Measurements from ENCODE around the gene UBE3D. TPM values are rescaled to one million over a fixed set of nuclear protein-coding genes. Genes with fewer than 3 reads are reported as not detected.

UBE3D gene
- total and polyA plus RNA-seq, 2 experiments from 2014 or later, result 7.3 to 11.4 TPM

GRCh38 chr6:83042467-83043053 lies 23.1 kb downstream of the UBE3D start:
- TF ChIP-seq EZH2phosphoT487 (IDR thresholded peaks at IDR 0.05; ENCODE audit: low read depth, severe bottlenecking, unreplicated experiment), result no peak
- no peak for TF ChIP-seq CTCF (IDR thresholded peaks at IDR 0.05; ENCODE audit: poor library complexity)
- no peak for TF ChIP-seq EZH2 (IDR thresholded peaks at IDR 0.05; ENCODE audit: borderline replicate concordance)
- H3K4me1 ChIP-seq (ENCODE audit: insufficient read depth), result no peaks in the 10 kb centered on the region
- H3K9me3 ChIP-seq (ENCODE audit: low read depth), result no peaks in the 10 kb centered on the region
- no peaks in the 10 kb centered on the region for H3K9me2 ChIP-seq (replicated peaks; ENCODE audit: insufficient read depth)
- no peak for DNase-seq (ENCODE audit: low spot score)
- WGBS (ENCODE audit: low lambda C conversion rate, missing lambda C conversion rate), result 75% methylated on average over 4 of the region's 4 CpGs
- no peak overlapping the region for H2AFZ ChIP-seq
- H4K20me1 ChIP-seq (ENCODE audit: insufficient read depth, poor library complexity, severe bottlenecking), result no peaks in the 10 kb centered on the region
- H3K27me3 ChIP-seq, result no peaks in the 10 kb centered on the region
- H3K36me3 ChIP-seq (replicated peaks; ENCODE audit: insufficient read depth, low read depth), result no peaks in the 10 kb centered on the region
- H3K27ac ChIP-seq, result no peak overlapping the region
- no peak overlapping the region for H3K4me3 ChIP-seq
- no peak overlapping the region for H3K4me2 ChIP-seq
- no peaks in the 10 kb centered on the region for H3K79me2 ChIP-seq

- H3K36me3 ChIP-seq (replicated peaks; ENCODE audit: insufficient read depth, low read depth), result no peaks in the 10 kb centered on the region
- no peaks in the 10 kb centered on the region for H3K79me2 ChIP-seq
- DNase-seq (ENCODE audit: low spot score), result no peak
- H3K27me3 ChIP-seq, result no peaks in the 10 kb centered on the region
- no peaks in the 10 kb centered on the region for H4K20me1 ChIP-seq (ENCODE audit: insufficient read depth, poor library complexity, severe bottlenecking)
- H3K27ac ChIP-seq, result no peak overlapping the region
- no peak overlapping the region for H2AFZ ChIP-seq
- TF ChIP-seq CTCF (IDR thresholded peaks at IDR 0.05; ENCODE audit: poor library complexity) (no peak), EZH2 (IDR thresholded peaks at IDR 0.05; ENCODE audit: borderline replicate concordance) (no peak), EZH2phosphoT487 (IDR thresholded peaks at IDR 0.05; ENCODE audit: low read depth, severe bottlenecking, unreplicated experiment) (no peak)
- H3K4me1 ChIP-seq (ENCODE audit: insufficient read depth), result no peaks in the 10 kb centered on the region
- 92% methylated on average over 2 of the region's 2 CpGs for WGBS (ENCODE audit: low lambda C conversion rate, missing lambda C conversion rate)
- no peak overlapping the region for H3K4me3 ChIP-seq
- H3K4me2 ChIP-seq, result no peak overlapping the region
- H3K9me3 ChIP-seq (ENCODE audit: low read depth), result no peaks in the 10 kb centered on the region
- no peaks in the 10 kb centered on the region for H3K9me2 ChIP-seq (replicated peaks; ENCODE audit: insufficient read depth)
These were observed 27.4 kb downstream of the UBE3D start for GRCh38 chr6:83038246-83038645.

GRCh38 chr6:83031689-83032088 lies 34.0 kb downstream of the UBE3D start:
- Histone ChIP-seq H3K79me2 (no peaks in the 10 kb centered on the region), H3K4me2 (no peak overlapping the region), H3K36me3 (replicated peaks; ENCODE audit: insufficient read depth, low read depth) (no peaks in the 10 kb centered on the region), H3K4me3 (no peak overlapping the region), H3K27ac (no peak overlapping the region), H2AFZ (no peak overlapping the region), H3K9me3 (ENCODE audit: low read depth) (no peaks in the 10 kb centered on the region), H4K20me1 (ENCODE audit: insufficient read depth, poor library complexity, severe bottlenecking) (no peaks in the 10 kb centered on the region), H3K9me2 (replicated peaks; ENCODE audit: insufficient read depth) (no peaks in the 10 kb centered on the region), H3K4me1 (ENCODE audit: insufficient read depth) (no peaks in the 10 kb centered on the region), H3K27me3 (no peaks in the 10 kb centered on the region)
- no peak for DNase-seq (ENCODE audit: low spot score)
- TF ChIP-seq EZH2 (IDR thresholded peaks at IDR 0.05; ENCODE audit: borderline replicate concordance) (no peak), EZH2phosphoT487 (IDR thresholded peaks at IDR 0.05; ENCODE audit: low read depth, severe bottlenecking, unreplicated experiment) (no peak), CTCF (IDR thresholded peaks at IDR 0.05; ENCODE audit: poor library complexity) (no peak)
- WGBS (ENCODE audit: low lambda C conversion rate, missing lambda C conversion rate), result 100% methylated on average over 6 of the region's 6 CpGs
